ENCODE results near the gene HGFAC. TPM values are rescaled to one million over a fixed set of nuclear protein-coding genes. Genes with fewer than 3 reads are reported as not detected.

Gene HGFAC
- total RNA-seq, 1 experiment from 2014 or later, result 0.28 TPM

GRCh38 chr4:3472411-3473141, 30.8 kb downstream of the HGFAC start:
- BruUV-seq (replicated peaks), result no TSS peak
- no peaks in the 10 kb centered on the region for H3K9me3 Mint-ChIP-seq (ENCODE audit: unreplicated experiment)

GRCh38 chr4:3473181-3473950, 31.6 kb downstream of the HGFAC start:
- POLR2A ChIA-PET, result no interaction called here
- CTCF ChIA-PET, result interaction anchor here (3.7 kb wide), 1 partner anchor 7 kb away, joined by 26 read pairs; no protein-coding TSS in a partner anchor

More at GRCh38 chr4:3472411-3473141, 30.8 kb downstream of the HGFAC start:
- H3K4me1 Mint-ChIP-seq (ENCODE audit: insufficient read depth, unreplicated experiment), result peaks cover 6% of the 10 kb centered on the region
- H3K27ac Mint-ChIP-seq (ENCODE audit: low read depth, unreplicated experiment), result no peak overlapping the region
- no peak for DNase-seq (ENCODE audit: unreplicated experiment)
- H3K27me3 Mint-ChIP-seq (ENCODE audit: insufficient read depth, unreplicated experiment), result no peaks in the 10 kb centered on the region
- intact Hi-C loops (cut with micrococcal nuclease), result no loop called here
- no peaks in the 10 kb centered on the region for H3K36me3 Mint-ChIP-seq (ENCODE audit: insufficient read depth, unreplicated experiment)
- no peak for TF ChIP-seq CTCF (IDR thresholded peaks at IDR 0.05; ENCODE audit: unreplicated experiment)
- H3K4me3 Mint-ChIP-seq (ENCODE audit: unreplicated experiment), result no peak overlapping the region
- ChIA-PET CTCF (interaction anchor here (3.7 kb wide), 1 partner anchor 8 kb away, joined by 26 read pairs; no protein-coding TSS in a partner anchor), POLR2A (interaction anchor here (0.6 kb wide), 1 partner anchor 88 kb away, joined by 3 read pairs; no protein-coding TSS in a partner anchor)

GRCh38 chr4:3473996-3474765, 32.4 kb downstream of the HGFAC start:
- POLR2A ChIA-PET, result no interaction called here
- intact Hi-C loops (cut with micrococcal nuclease), result no loop called here
- DNase-seq (ENCODE audit: unreplicated experiment), result no peak
- CTCF ChIA-PET, result interaction anchor here (0.7 kb wide), 1 partner anchor 153 kb away, joined by 3 read pairs; no protein-coding TSS in a partner anchor
- H3K27ac Mint-ChIP-seq (ENCODE audit: low read depth, unreplicated experiment), result no peak overlapping the region
- TF ChIP-seq CTCF (IDR thresholded peaks at IDR 0.05; ENCODE audit: unreplicated experiment), result no peak
- H3K36me3 Mint-ChIP-seq (ENCODE audit: insufficient read depth, unreplicated experiment), result no peaks in the 10 kb centered on the region
- H3K27me3 Mint-ChIP-seq (ENCODE audit: insufficient read depth, unreplicated experiment), result no peaks in the 10 kb centered on the region
- H3K4me3 Mint-ChIP-seq (ENCODE audit: unreplicated experiment), result no peak overlapping the region
- peaks cover 6% of the 10 kb centered on the region for H3K4me1 Mint-ChIP-seq (ENCODE audit: insufficient read depth, unreplicated experiment)
- no peaks in the 10 kb centered on the region for H3K9me3 Mint-ChIP-seq (ENCODE audit: unreplicated experiment)
- no TSS peak for BruUV-seq (replicated peaks)

More at GRCh38 chr4:3473181-3473950, 31.6 kb downstream of the HGFAC start:
- DNase-seq (ENCODE audit: unreplicated experiment), result no peak
- no peak overlapping the region for H3K4me3 Mint-ChIP-seq (ENCODE audit: unreplicated experiment)
- intact Hi-C loops (cut with micrococcal nuclease), result no loop called here
- no peaks in the 10 kb centered on the region for H3K36me3 Mint-ChIP-seq (ENCODE audit: insufficient read depth, unreplicated experiment)
- no peak overlapping the region for H3K27ac Mint-ChIP-seq (ENCODE audit: low read depth, unreplicated experiment)
- no peaks in the 10 kb centered on the region for H3K9me3 Mint-ChIP-seq (ENCODE audit: unreplicated experiment)
- H3K4me1 Mint-ChIP-seq (ENCODE audit: insufficient read depth, unreplicated experiment), result peaks cover 6% of the 10 kb centered on the region
- BruUV-seq (replicated peaks), result no TSS peak
- no peak for TF ChIP-seq CTCF (IDR thresholded peaks at IDR 0.05; ENCODE audit: unreplicated experiment)
- H3K27me3 Mint-ChIP-seq (ENCODE audit: insufficient read depth, unreplicated experiment), result no peaks in the 10 kb centered on the region

Data from MCF 10A (cell line).